GM18505 (cell line): ENCODE measurements around the gene TNNC1.

Experiments used
- ATAC-seq: cut with Tn5 transposase; IDR thresholded peaks from one replicate; pipeline ENCODE4 v1.9.1; 2021; ENCODE audit not compliant: unreplicated experiment
- POLR2A ChIP-seq: IDR thresholded peaks from 4 replicates; pipeline ENCODE4 v1.6.1; 2011; ENCODE audit warnings: borderline replicate concordance; ENCODE audit not compliant: insufficient read depth, insufficient read length; ENCODE audit errors: extremely low read depth

Gene TNNC1

DNA sequence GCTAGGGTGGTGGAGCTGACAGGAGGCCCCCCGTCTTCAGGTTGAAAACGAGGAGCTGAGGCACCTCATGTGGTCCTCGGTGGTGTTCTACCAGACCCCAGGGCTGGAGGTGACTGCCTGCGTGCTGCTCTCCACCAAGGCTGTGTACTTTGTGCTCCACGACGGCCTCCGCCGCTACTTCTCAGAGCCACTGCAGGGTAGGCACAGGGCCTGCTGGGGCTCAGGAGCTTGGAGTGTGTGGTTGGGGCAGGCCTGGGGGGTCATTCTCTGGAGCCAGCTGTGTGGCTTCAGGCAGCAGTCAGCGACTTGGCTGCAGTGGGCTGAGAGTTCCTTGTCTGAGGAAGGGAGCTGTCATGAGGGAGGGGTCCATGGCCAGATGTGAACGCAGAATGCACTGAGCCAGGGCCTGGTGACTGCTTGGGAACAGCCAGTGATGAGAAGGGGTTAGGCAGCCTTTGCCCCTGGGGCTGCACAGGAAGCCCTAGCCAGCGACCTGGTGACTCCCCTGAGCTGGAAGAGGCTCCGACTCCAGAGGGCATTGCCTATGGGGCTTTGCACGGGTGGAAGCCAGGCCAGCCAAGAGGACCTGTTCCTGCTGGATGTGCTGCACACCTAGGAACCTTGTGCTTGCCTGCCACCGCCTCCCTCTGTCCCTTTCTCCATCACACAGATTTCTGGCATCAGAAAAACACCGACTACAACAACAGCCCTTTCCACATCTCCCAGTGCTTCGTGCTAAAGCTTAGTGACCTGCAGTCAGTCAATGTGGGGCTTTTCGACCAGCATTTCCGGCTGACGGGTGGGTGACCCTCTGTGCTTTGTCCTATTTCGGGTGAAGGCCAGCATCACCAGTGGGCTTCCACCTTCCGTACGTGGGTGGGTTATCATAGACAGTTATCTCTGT is 36.4 kb upstream of the TNNC1 start:
- TF ChIP-seq POLR2A = no peak
- no peak for ATAC-seq

DNA sequence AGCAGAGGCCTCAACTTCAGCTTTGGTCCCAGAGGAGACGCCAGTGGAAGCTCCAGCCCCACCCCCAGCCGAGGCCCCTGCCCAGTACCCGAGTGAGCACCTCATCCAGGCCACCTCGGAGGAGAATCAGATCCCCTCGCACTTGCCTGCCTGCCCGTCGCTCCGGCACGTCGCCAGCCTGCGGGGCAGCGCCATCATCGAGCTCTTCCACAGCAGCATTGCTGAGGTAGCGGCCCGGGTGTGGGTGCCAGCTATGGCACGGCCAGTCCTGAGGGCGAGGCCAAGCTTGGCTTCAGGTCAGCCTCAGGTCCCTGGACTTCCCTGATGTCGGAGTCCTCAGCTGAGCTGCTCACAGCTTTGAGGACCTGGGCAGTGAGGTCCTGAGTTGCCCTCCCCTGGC is 35.6 kb upstream of the TNNC1 start:
- no peak for TF ChIP-seq POLR2A
- ATAC-seq = no peak

DNA sequence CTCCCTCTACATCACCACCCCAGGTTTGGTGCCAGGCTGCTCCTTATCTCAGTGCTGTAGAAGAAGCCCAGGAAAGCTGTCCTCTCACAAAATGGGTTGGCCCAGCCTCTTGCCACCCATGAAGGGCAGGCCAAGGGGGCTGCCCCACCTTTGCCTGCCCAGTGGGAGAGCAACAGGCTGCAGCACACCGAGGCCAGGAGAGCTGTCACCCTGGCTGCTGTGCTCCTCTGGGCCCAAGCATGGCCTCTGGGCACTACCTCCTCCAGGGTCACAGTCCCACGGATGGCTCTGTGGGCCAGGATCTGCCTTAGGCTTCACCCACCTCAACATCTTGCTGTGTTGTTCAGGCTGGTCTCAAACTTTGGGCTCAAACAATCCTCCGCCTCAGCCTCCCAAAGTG is 34.9 kb upstream of the TNNC1 start:
- no peak for ATAC-seq
- TF ChIP-seq POLR2A = no peak

GRCh38 chr3:52487788-52488691 is 34.2 kb upstream of the TNNC1 start:
- no peak for TF ChIP-seq POLR2A
- ATAC-seq = no peak

DNA sequence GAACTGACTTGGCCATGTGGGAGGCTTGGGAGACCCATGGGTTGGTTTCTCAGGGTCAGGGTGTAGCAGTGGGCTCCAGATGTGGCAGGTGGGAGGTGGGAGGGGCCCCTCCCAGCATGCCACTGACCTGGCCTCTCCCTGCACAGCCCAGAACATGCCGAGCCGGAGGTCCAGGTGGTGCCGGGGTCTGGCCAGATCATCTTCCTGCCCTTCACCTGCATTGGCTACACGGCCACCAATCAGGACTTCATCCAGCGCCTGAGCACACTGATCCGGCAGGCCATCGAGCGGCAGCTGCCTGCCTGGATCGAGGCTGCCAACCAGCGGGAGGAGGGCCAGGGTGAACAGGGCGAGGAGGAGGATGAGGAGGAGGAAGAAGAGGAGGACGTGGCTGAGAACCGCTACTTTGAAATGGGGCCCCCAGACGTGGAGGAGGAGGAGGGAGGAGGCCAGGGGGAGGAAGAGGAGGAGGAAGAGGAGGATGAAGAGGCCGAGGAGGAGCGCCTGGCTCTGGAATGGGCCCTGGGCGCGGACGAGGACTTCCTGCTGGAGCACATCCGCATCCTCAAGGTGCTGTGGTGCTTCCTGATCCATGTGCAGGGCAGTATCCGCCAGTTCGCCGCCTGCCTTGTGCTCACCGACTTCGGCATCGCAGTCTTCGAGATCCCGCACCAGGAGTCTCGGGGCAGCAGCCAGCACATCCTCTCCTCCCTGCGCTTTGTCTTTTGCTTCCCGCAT is 33.4 kb upstream of the TNNC1 start:
- no peak for ATAC-seq
- no peak for TF ChIP-seq POLR2A

- TF ChIP-seq POLR2A = no peak
- ATAC-seq = no peak
Measured at GRCh38 chr3:52484680-52485461, 31.0 kb upstream of the TNNC1 start.

- ATAC-seq = no peak
- no peak for TF ChIP-seq POLR2A
Measured at GRCh38 chr3:52483577-52484381, 29.9 kb upstream of the TNNC1 start.

GRCh38 chr3:52483081-52483480 is 29.2 kb upstream of the TNNC1 start:
- no peak for TF ChIP-seq POLR2A
- ATAC-seq = no peak

- ATAC-seq = no peak
- no peak for TF ChIP-seq POLR2A
Measured at GRCh38 chr3:52481819-52482521, 28.1 kb upstream of the TNNC1 start.

DNA sequence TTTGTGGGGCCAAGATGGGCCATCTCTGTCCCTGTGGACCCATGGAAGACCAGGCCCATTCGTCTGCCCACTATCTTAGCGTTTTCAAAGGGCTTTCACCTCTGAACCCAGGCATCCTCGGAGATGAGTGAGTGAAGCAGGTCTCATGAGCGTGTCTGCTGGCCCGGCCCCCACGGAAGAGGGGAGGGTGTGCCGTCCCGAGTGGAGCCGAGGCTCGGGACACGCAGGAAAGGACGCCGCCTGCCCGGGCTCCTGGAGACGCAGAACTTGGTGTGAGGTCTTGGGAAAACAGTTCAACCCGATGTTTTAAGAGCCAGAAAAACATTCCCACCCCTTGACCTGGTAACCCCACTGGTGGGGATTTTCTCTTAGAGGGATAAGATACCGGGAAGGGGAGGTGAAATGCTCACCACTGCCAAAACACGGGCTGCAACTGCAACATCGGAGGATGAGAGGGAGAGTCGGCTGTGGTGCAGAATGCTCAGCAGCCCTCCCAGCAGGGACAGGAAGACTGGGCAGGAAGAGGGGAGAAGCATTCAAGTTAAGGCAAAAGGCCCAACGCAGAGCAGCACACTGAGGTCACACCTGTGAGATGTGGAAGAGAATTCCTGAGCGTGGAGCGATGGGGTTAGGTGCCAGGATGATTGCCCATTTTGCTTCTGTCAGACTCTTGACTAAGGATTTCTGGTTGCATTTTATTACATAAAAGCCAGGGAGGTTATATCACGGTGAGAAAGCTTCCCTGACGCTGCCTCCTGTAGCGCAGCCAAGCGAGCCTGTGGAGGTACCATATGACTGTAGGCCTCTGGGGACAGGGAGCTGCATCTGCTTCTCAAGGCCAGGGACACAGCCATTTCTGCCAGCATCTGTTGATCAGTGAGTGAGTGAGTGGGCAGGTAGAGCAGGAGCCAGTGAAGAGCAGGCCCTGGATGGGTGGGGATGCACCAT is 27.2 kb upstream of the TNNC1 start:
- no peak for TF ChIP-seq POLR2A
- ATAC-seq = no peak
